ENCODE results near the gene OSBP2. TPM values are rescaled to one million over a fixed set of nuclear protein-coding genes. Genes with fewer than 3 reads are reported as not detected.

Gene OSBP2
- polyA plus RNA-seq, 2 donors, result 2.5 to 2.7 TPM

DNA sequence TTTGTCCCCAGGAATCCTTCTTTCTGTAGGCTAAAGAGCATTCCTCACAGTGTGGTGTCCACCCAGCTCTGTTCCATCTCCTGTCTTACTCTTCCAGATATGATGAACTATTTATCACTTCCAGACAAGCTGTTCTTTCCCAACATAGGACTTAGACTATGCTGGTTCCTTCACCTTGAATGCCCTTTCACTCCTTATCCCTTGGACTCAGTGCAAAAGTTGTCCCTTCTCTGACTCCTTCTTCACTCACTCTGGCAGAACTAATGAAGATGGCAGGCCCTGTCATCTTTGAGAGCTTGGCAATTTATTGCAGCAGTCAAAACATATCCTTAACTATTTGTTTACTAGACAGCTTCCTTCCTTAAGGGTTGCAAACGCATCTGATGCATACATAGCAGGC, 3.5 kb upstream of the OSBP2 start:
- WGBS, 2 donors, result 79 to 83% methylated on average over 1 of the region's 1 CpG
- no peak overlapping the region for H3K4me3 ChIP-seq (ENCODE audit: low read depth in 1 of 2, low read length in 2 of 2)
- H3K27me3 ChIP-seq (ENCODE audit: control insufficient read depth in 1 of 2, insufficient read depth in 2 of 2, low read length in 2 of 2), result no peaks in the 10 kb centered on the region
- H3K9me3 ChIP-seq (ENCODE audit: control insufficient read depth in 2 of 2, insufficient read depth in 1 of 2, low read depth in 1 of 2, low read length in 1 of 2), result no peaks in the 10 kb centered on the region
- no peaks in the 10 kb centered on the region for H3K36me3 ChIP-seq (ENCODE audit: control insufficient read depth in 2 of 2, insufficient read depth in 2 of 2, low read length in 1 of 2)
- no peak overlapping the region for H3K27ac ChIP-seq (ENCODE audit: low read depth in 2 of 2, low read length in 1 of 2)
- peaks cover 2 to 11% of the 10 kb centered on the region in 2 donors for H3K4me1 ChIP-seq (ENCODE audit: control insufficient read depth in 2 of 2, insufficient read depth in 2 of 2, low read length in 1 of 2)

DNA sequence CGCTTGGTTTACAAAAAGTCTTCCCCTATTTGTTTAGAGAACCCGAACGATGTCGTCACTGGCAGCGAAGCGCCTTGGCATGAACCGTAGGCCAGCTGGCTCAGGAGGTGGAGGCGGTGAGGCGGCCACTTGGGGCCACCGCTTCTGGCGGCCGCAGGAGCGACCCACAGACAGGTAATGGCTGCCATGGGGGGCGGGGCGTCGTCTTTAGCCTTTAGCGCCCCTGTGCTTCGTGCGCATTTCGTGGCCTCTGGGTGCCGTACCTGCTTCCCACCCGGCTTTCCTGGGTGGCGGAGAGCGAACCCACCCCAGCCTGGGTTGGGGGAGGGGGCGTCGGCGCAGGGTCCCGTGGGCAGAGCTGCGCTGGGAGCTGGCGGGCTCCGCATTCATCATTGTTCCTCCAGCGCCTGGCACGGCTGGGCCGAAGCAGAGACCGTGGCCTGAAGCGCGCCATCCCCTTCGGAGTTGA, 469 bp upstream of the OSBP2 start:
- peaks cover 2 to 11% of the 10 kb centered on the region in 2 donors for H3K4me1 ChIP-seq (ENCODE audit: control insufficient read depth in 2 of 2, insufficient read depth in 2 of 2, low read length in 1 of 2)
- H3K36me3 ChIP-seq (ENCODE audit: control insufficient read depth in 2 of 2, insufficient read depth in 2 of 2, low read length in 1 of 2), result no peaks in the 10 kb centered on the region
- no peaks in the 10 kb centered on the region for H3K9me3 ChIP-seq (ENCODE audit: control insufficient read depth in 2 of 2, insufficient read depth in 1 of 2, low read depth in 1 of 2, low read length in 1 of 2)
- no peaks in the 10 kb centered on the region for H3K27me3 ChIP-seq (ENCODE audit: control insufficient read depth in 1 of 2, insufficient read depth in 2 of 2, low read length in 2 of 2)
- WGBS, 2 donors, result 1% methylated on average over 34 to 37 of the region's 38 CpGs
- H3K27ac ChIP-seq (ENCODE audit: low read depth in 2 of 2, low read length in 1 of 2), result peak overlapping the region in 1 of 2 donors; percentile 7
- H3K4me3 ChIP-seq (ENCODE audit: low read depth in 1 of 2, low read length in 2 of 2), result peak overlapping the region; percentile 49 to 56

DNA sequence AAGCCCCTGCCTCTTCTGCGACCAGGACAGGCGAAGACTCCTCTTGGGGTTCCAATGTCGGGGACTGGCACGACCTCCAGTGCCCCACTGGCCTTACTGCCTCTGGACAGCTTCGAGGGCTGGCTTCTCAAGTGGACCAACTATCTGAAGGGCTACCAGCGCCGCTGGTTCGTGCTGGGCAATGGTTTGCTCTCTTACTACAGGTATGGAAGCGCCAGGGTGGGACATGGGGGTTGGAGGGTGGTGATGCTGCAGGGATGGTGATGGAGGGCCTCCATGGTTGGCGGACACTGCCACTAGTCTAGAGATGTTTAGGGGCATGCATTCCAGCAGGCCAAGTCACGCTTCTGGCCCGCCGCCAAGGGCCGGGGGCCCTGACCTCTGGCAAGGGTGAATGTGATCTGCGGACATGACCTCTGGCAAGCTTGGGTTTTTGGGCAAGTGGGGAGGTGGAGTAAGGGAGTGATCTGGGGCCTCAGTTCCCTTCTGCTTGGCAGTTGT, 727 bp downstream of the OSBP2 start:
- WGBS, 2 donors, result 72 to 76% methylated on average over 15 of the region's 15 CpGs
- Histone ChIP-seq H3K27me3 (ENCODE audit: control insufficient read depth in 1 of 2, insufficient read depth in 2 of 2, low read length in 2 of 2) (no peaks in the 10 kb centered on the region), H3K9me3 (ENCODE audit: control insufficient read depth in 2 of 2, insufficient read depth in 1 of 2, low read depth in 1 of 2, low read length in 1 of 2) (no peaks in the 10 kb centered on the region), H3K27ac (ENCODE audit: low read depth in 2 of 2, low read length in 1 of 2) (no peak overlapping the region), H3K4me1 (ENCODE audit: control insufficient read depth in 2 of 2, insufficient read depth in 2 of 2, low read length in 1 of 2) (peaks cover 2 to 11% of the 10 kb centered on the region in 2 donors), H3K4me3 (ENCODE audit: low read depth in 1 of 2, low read length in 2 of 2) (peak overlapping the region in 1 of 2 donors; percentile 49), H3K36me3 (ENCODE audit: control insufficient read depth in 2 of 2, insufficient read depth in 2 of 2, low read length in 1 of 2) (no peaks in the 10 kb centered on the region)

DNA sequence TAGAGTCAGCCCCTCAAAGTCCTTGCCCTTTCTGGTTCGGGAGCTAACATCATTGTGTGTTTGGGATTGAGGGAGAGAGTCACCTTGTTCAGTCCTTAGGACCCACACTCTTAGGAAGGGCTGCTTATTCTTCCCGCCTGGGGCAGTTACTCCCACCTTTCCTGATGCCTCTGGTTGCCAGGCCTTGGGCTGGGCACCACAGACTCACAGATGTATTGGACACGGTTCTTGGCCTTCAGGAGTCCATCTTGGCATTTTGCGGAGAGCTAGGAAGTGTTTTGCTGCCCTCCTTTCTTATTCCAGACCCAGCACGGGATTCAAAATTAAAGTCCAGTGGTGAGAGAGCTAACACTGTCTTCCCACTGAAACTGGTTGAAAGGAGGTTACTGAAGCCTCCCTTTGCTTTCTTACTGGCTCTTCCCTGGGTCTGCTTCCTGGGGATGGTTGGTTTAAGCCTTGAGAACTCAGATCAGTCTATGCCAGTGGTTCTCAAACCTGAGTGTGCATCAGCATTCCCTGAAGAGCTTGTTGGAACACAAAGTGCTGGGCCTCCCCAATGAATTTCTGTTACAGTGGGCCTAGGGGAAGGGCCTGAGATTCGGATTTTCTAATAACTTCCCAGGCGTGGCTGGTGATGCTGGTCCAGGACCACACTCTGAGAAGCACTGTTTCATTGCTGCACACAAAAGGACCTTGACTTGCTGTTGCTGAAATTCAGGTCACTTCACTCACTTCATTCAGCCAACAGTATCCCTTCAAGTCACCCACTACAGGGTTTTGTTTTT, 1.4 kb downstream of the OSBP2 start:
- Histone ChIP-seq H3K4me1 (ENCODE audit: control insufficient read depth in 2 of 2, insufficient read depth in 2 of 2, low read length in 1 of 2) (peaks cover 2 to 11% of the 10 kb centered on the region in 2 donors), H3K4me3 (ENCODE audit: low read depth in 1 of 2, low read length in 2 of 2) (no peak overlapping the region)

GRCh38 chr22:30697975-30698374, 3.3 kb downstream of the OSBP2 start:
- 94 to 96% methylated on average over 7 of the region's 7 CpGs for WGBS, 2 donors
- H3K27ac ChIP-seq (ENCODE audit: low read depth in 2 of 2, low read length in 1 of 2), result no peak overlapping the region
- H3K4me3 ChIP-seq (ENCODE audit: low read depth in 1 of 2, low read length in 2 of 2), result no peak overlapping the region
- H3K4me1 ChIP-seq (ENCODE audit: control insufficient read depth in 2 of 2, insufficient read depth in 2 of 2, low read length in 1 of 2), result peaks cover 2 to 11% of the 10 kb centered on the region in 2 donors
- H3K36me3 ChIP-seq (ENCODE audit: control insufficient read depth in 2 of 2, insufficient read depth in 2 of 2, low read length in 1 of 2), result no peaks in the 10 kb centered on the region
- H3K27me3 ChIP-seq (ENCODE audit: control insufficient read depth in 1 of 2, insufficient read depth in 2 of 2, low read length in 2 of 2), result no peaks in the 10 kb centered on the region
- H3K9me3 ChIP-seq (ENCODE audit: control insufficient read depth in 2 of 2, insufficient read depth in 1 of 2, low read depth in 1 of 2, low read length in 1 of 2), result no peaks in the 10 kb centered on the region

More for the DNA sequence above, 1.4 kb downstream of the OSBP2 start:
- WGBS, 2 donors, result 89 to 90% methylated on average over 7 of the region's 7 CpGs
- Histone ChIP-seq H3K9me3 (ENCODE audit: control insufficient read depth in 2 of 2, insufficient read depth in 1 of 2, low read depth in 1 of 2, low read length in 1 of 2) (no peaks in the 10 kb centered on the region), H3K36me3 (ENCODE audit: control insufficient read depth in 2 of 2, insufficient read depth in 2 of 2, low read length in 1 of 2) (no peaks in the 10 kb centered on the region), H3K27me3 (ENCODE audit: control insufficient read depth in 1 of 2, insufficient read depth in 2 of 2, low read length in 2 of 2) (no peaks in the 10 kb centered on the region), H3K27ac (ENCODE audit: low read depth in 2 of 2, low read length in 1 of 2) (no peak overlapping the region)

DNA sequence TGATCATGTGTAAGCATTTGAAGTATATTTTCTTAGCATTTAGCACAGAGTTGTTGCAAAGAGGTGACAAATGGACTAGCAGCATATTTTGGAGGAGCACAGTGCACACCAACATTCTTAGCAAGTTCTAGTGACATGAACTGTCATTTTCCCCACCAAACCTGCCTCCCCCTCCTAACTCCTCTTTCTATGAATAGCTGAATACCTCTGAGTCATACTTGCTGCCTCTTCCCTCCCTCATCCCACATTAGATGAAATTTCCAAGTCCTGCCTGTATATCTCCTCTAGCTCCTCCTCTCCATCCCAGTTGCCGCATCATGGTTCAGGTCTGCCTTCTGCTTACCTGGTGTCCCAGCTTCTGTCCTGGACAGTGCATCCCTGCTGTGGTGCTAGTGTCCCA, 7.2 kb downstream of the OSBP2 start:
- no peaks in the 10 kb centered on the region for H3K9me3 ChIP-seq (ENCODE audit: control insufficient read depth in 2 of 2, insufficient read depth in 1 of 2, low read depth in 1 of 2, low read length in 1 of 2)
- no peak overlapping the region for H3K27ac ChIP-seq (ENCODE audit: low read depth in 2 of 2, low read length in 1 of 2)
- H3K27me3 ChIP-seq (ENCODE audit: control insufficient read depth in 1 of 2, insufficient read depth in 2 of 2, low read length in 2 of 2), result no peaks in the 10 kb centered on the region
- H3K4me3 ChIP-seq (ENCODE audit: low read depth in 1 of 2, low read length in 2 of 2), result no peak overlapping the region
- 91 to 95% methylated on average over 1 of the region's 1 CpG for WGBS, 2 donors
- no peaks in the 10 kb centered on the region for H3K36me3 ChIP-seq (ENCODE audit: control insufficient read depth in 2 of 2, insufficient read depth in 2 of 2, low read length in 1 of 2)
- no peaks in the 10 kb centered on the region for H3K4me1 ChIP-seq (ENCODE audit: control insufficient read depth in 2 of 2, insufficient read depth in 2 of 2, low read length in 1 of 2)

DNA sequence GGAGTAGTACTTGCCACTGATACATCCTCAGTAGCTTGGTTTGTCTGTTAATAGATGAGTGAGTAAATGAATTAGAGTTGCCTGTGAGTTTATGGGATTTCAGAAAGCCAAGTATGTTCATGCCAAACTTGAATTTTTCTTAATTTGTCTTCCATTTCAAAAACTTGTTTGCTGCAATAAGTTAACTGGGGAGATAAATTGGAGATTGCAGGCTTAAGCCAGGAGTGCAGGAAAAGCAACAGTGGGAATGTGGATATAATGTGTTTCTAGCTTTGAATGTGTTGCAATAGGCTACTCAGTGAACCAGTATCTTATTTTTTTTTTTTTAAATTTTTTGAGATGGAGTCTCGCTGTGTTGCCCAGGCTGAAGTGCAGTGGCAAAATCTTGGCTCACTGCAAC, 8.2 kb downstream of the OSBP2 start:
- H3K27me3 ChIP-seq (ENCODE audit: control insufficient read depth in 1 of 2, insufficient read depth in 2 of 2, low read length in 2 of 2), result no peaks in the 10 kb centered on the region

DNA sequence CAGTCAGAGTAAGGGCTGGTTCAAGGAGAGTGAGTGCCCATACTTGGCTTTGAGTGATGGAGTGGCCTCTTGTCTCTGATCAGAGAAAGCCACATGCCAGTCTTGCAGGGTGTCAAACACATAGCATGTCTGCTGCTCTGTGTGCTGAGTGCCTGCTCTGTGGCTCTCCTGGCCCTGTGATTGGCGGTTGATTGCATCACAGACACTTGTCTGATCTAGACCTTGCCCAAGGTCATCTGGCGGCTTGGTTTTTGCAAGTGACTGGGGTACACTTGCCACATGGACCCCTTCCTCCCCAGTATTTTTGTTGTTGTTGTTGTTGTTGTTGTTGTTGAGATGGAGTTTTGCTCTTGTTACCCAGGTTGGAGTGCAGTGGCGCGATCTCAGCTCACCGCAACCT, 10.3 kb downstream of the OSBP2 start:
- Histone ChIP-seq H3K27ac (ENCODE audit: low read depth in 2 of 2, low read length in 1 of 2) (no peak overlapping the region), H3K4me3 (ENCODE audit: low read depth in 1 of 2, low read length in 2 of 2) (no peak overlapping the region), H3K9me3 (ENCODE audit: control insufficient read depth in 2 of 2, insufficient read depth in 1 of 2, low read depth in 1 of 2, low read length in 1 of 2) (no peaks in the 10 kb centered on the region), H3K27me3 (ENCODE audit: control insufficient read depth in 1 of 2, insufficient read depth in 2 of 2, low read length in 2 of 2) (no peaks in the 10 kb centered on the region), H3K4me1 (ENCODE audit: control insufficient read depth in 2 of 2, insufficient read depth in 2 of 2, low read length in 1 of 2) (no peaks in the 10 kb centered on the region), H3K36me3 (ENCODE audit: control insufficient read depth in 2 of 2, insufficient read depth in 2 of 2, low read length in 1 of 2) (no peaks in the 10 kb centered on the region)
- 96 to 97% methylated on average over 5 of the region's 5 CpGs for WGBS, 2 donors

More for the DNA sequence above, 8.2 kb downstream of the OSBP2 start:
- WGBS, 2 donors, result 94 to 100% methylated on average over 1 of the region's 1 CpG
- Histone ChIP-seq H3K27ac (ENCODE audit: low read depth in 2 of 2, low read length in 1 of 2) (no peak overlapping the region), H3K4me1 (ENCODE audit: control insufficient read depth in 2 of 2, insufficient read depth in 2 of 2, low read length in 1 of 2) (no peaks in the 10 kb centered on the region), H3K9me3 (ENCODE audit: control insufficient read depth in 2 of 2, insufficient read depth in 1 of 2, low read depth in 1 of 2, low read length in 1 of 2) (no peaks in the 10 kb centered on the region), H3K4me3 (ENCODE audit: low read depth in 1 of 2, low read length in 2 of 2) (no peak overlapping the region), H3K36me3 (ENCODE audit: control insufficient read depth in 2 of 2, insufficient read depth in 2 of 2, low read length in 1 of 2) (no peaks in the 10 kb centered on the region)

- H3K27ac ChIP-seq (ENCODE audit: low read depth in 2 of 2, low read length in 1 of 2), result no peak overlapping the region
- H3K36me3 ChIP-seq (ENCODE audit: control insufficient read depth in 2 of 2, insufficient read depth in 2 of 2, low read length in 1 of 2), result no peaks in the 10 kb centered on the region
- no peaks in the 10 kb centered on the region for H3K4me1 ChIP-seq (ENCODE audit: control insufficient read depth in 2 of 2, insufficient read depth in 2 of 2, low read length in 1 of 2)
- H3K4me3 ChIP-seq (ENCODE audit: low read depth in 1 of 2, low read length in 2 of 2), result no peak overlapping the region
- 38 to 45% methylated on average over 11 of the region's 11 CpGs for WGBS, 2 donors
- H3K9me3 ChIP-seq (ENCODE audit: control insufficient read depth in 2 of 2, insufficient read depth in 1 of 2, low read depth in 1 of 2, low read length in 1 of 2), result no peaks in the 10 kb centered on the region
- no peaks in the 10 kb centered on the region for H3K27me3 ChIP-seq (ENCODE audit: control insufficient read depth in 1 of 2, insufficient read depth in 2 of 2, low read length in 2 of 2)
These were observed 11.3 kb downstream of the OSBP2 start for GRCh38 chr22:30705710-30706651.

Data from esophagus (tissue), 2 donors.